ENCODE results near the gene KRTAP4-12.
"Not testable (repeated sequence)": the region's sequence is repeated elsewhere in the genome, so short reads cannot be mapped to it uniquely, and the experiment has no call there.

Gene KRTAP4-12

DNA sequence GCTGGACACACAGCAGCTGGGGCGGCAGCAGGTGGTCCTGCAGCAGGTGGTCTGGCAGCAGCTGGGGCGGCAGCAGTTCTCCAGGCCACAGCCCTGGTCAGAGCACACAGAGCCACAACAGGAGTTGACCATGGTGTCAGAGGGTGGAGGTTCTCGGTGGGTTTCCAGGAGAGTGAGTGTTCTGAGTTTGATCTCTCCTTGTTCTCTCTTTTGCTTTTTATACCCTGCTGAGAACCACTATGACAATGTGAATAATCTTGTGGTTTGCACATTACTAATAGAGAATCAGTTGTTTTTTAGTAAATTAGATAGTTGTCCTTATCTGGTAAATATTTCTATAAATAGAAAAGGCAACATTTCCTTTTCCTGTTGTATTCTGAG is at the start of gene KRTAP4-12:
Gene KRTAP4-12, minus strand, starts transcription at position 192 of the 381 bp plus-strand sequence. Its CDS starts 60 bp downstream, at position 132.
- DNase-seq, result not testable (repeated sequence)

DNA sequence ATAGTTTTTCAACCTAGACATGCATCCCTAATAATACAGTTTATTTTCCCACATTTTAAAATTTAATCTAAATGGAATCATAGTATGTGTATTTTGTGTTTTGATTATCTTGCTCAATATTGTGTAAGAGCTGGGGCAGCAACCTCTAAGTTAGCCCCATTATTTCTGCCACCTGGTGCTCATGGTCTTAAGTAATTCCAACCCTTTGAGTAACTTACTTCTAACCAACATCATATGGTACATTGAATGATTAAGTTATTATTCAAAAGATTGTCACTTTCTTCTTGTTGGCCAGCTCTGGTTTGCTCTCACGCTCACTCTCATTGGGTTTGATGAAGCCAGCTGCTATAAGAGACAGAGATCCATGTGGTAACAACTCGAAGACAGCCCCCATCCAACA is 47.9 kb upstream of the KRTAP4-12 start:
- DNase-seq, result no peak

DNA sequence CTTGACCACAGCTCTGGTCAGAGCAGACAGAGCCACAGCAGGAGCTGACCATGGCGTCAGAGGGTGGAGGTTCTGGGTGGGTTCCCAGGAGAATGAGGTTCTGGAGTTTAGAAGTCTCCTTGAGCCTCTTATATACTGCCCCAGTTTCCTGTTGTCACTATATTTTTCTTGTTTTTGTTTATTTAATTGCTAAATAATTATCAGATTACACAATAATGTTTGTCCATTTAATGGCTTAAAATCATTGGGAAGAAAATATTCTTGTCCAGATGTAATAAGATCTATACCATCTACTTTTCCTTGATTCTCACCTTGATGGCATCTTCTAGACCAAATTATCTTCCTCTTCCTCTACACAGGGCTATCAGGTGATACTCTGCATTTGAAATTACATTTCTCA is 44.1 kb upstream of the KRTAP4-12 start, which contains the start of gene KRTAP4-3:
Gene KRTAP4-3, minus strand, starts transcription at position 101 of the 400 bp plus-strand sequence. Its CDS starts 49 bp downstream, at position 52.
- no peak for DNase-seq

DNA sequence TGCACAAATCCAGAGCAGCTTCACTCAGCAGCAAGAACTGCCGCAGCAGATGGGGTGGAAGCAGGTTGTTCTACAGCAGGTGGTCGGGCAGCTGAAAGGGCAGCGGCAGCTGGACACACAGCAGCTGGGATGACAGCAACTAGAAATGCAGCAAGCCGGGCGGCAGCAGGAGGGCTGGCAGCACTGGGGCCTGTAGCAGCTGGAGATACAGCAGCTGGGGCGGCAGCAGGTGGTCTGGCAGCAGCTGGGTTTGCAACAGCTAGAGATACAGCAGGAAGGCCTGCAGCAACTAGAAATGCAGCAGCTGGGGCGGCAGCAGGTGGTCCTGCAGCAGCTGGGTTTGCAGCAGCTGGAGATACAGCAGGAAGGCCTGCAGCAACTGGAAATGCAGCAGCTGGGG is 43.6 kb upstream of the KRTAP4-12 start:
- DNase-seq, result no peak

DNA sequence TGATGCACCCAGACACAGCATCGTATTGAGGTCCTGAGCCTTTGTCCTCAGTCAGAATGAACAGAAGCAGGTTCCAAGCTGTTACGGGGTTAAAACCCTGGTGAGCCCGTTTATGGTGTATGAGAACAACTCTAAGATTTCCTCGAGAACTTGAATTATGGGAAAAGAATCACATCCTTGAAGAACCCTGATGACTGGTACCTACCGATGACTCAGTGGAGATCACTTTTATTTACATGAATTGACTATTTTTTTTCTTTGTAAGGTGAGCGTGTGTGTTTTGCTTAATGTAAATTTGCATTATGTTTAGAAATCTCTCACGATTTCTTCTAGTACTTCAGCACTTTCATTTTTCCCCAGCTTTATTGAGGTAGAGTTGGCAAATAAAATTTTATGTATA is 39.8 kb upstream of the KRTAP4-12 start:
- DNase-seq, result no peak

- DNase-seq, result no peak
Observed at GRCh38 chr17:41160648-41161047, 36.7 kb upstream of the KRTAP4-12 start, which contains the start of gene KRTAP4-4. Gene KRTAP4-4, minus strand, starts transcription at chr17:41160748. Its CDS starts 57 bp downstream, at chr17:41160691.

DNA sequence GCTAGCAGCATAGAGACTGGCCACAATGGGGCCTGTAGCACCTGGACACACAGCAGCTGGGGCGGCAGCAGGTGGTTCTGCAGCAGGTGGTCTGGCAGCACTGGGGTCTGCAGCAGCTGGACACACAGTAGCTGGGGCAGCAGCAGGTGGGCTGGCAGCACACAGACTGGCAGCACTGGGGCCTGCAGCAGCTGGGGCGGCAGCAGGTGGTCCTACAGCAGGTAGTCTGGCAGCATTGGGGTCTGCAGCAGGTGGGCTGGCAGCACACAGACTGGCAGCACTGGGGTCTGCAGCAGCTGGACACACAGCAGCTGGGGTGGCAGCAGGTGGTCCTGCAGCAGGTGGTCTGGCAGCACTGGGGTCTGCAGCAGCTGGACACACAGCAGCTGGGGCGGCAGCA is 36.2 kb upstream of the KRTAP4-12 start:
- not testable (repeated sequence) for DNase-seq

- peak; percentile 63 for DNase-seq
Observed at GRCh38 chr17:41153856-41154255, 29.9 kb upstream of the KRTAP4-12 start.

DNA sequence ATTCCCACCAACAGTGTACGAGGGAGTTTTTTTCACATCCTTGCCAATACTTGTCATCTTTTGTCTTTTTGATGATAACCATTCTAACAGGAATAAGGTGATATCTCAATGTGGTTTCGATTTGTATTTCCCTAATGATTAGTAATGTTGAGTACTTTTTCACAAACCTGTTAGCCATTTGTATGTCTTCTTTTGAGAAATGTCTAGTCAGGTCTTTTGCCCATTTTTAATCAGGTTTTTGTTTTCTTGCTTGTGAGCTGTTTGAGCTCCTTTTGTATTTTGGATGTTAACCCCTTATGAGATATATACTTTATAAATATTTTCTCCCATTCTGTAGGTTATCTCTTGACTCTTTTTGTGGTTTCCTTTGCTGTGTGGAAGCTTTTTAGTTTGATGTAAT is 27.5 kb upstream of the KRTAP4-12 start:
- no peak for DNase-seq

DNA sequence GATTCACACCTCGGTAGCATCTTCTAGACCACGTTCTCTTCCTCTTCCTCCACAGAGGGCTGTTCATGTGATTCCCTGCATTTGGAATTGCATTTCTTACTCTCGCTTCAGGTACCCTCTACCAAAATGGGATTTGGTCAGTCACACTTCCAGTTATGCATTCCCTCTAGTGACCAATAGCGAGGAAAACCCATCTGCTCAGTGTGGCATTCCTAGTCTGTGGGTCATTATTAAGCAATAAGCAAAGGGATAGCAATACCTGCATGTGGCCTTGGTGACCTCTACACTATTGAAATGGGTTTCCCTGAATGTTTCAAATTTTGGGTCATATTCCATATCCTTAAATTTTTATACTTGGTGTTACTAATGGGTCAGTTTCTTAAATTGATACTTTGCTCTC is 26.0 kb upstream of the KRTAP4-12 start:
- DNase-seq, result no peak

- DNase-seq, result no peak
Observed at GRCh38 chr17:41149652-41149985, 25.6 kb upstream of the KRTAP4-12 start, which contains the start of gene KRTAP4-5. Gene KRTAP4-5, minus strand, starts transcription at chr17:41149825. Its CDS starts 58 bp downstream, at chr17:41149767.

GRCh38 chr17:41148971-41149651 is 25.1 kb upstream of the KRTAP4-12 start:
- DNase-seq, result not testable (repeated sequence)

DNA sequence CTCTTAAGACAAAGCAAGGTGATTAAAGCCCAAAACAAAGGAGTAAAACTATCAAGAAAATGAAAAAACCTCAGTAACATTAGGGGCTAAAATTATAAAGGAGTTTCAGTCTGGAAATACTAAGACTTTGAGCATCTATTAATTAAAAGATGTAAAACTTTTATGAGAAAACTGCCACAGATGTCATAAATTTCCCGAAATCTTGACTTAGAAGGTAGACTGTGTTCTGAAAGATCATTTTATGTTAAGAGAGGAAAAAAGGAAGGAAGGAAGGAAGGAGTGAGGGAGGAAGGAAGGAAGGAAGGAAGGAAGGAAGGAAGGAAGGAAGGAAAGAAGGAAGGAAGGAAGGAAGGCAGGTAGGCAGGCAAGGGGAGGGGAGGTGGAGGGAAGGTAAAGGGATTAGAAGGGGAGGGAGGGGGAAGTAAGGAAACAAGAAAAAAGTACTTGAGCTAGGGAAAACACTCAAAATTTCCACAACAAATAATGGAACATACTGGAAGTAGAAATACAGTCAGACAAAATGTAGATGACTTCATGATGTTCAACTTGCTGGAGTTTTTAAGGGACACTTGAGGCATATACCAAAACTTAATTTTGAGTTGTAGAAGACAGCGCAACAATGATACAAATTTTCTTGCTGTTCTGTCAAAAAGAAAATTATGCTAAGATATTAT is 23.7 kb upstream of the KRTAP4-12 start:
- DNase-seq, result no peak

DNA sequence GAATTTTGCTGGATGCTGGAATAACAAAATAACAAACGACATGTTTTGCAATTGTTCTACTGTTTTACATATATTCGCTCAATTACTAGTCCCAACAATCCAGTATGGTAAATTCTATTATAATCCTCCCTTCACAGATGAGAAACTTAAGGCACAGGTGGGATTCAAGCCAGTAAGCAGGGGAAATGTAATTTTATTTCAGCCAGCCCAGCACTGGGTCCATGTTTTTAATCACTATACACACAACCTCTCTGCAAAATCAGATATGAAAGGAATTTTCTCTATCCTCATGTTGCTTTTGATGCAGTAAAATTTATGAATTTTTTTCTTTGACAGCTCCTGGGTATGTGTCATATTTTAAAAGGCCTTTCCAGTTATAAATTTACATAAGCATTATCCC is 21.3 kb upstream of the KRTAP4-12 start:
- DNase-seq, result no peak

GRCh38 chr17:41144846-41145245 is 20.9 kb upstream of the KRTAP4-12 start:
- DNase-seq, result no peak

DNA sequence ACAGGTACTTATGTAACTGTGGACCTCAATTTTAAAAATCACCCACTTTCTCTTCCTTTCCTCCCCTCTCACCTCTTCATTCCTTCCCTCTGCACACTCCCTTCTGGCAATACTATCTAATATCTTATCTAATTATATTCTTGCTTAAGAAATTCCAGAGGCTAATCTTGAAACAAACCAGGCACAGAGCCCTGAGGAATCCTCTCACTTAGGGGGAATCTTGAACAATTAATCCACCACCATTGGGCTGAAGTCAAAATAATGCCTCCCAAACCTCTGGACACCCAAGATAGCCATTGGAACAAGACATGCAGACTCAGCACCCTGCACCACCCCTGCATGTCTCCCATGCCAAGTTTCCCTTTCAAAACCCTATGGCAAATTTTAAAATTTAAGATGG is 17.4 kb upstream of the KRTAP4-12 start:
- no peak for DNase-seq

DNA sequence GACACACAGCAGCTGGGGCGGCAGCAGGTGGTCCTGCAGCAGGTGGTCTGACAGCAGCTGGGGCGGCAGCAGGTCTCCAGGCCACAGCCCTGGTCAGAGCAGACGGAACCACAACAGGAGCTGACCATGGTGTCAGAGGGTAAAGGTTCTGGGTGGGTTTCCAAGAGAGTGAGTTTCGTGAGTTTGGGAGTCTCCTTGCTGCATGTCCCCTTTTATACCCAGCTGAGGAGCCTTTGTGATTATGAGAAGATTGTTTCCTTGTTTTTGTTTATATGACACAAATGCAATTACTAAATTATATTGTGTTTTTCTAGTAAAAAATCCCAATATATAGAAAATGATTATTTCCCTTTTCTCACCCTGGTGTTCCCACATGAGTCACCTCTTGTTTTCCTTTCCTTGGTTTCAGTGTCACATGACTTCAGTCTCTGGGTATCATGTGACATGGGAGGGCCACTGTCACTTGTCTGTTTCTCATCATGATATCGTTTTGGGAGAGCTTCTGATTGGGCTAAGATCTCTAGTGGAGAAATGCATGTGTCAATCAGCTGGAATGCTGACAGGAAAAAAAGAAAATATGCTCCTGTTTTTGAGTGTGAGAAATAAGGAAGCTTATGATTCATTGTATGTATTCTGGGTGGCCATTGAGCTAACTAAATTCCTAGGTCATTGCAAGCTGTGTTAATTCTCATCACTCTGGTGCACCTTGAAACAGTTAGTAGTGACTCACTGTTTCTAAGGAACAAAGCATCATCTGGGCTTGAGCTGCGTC is 16.6 kb upstream of the KRTAP4-12 start, which contains the start of gene KRTAP4-6:
Gene KRTAP4-6, minus strand, starts transcription at position 185 of the 772 bp plus-strand sequence. Its CDS starts 57 bp downstream, at position 128.
- no peak for DNase-seq

GRCh38 chr17:41139865-41140264 is 15.9 kb upstream of the KRTAP4-12 start:
- DNase-seq, result not testable (repeated sequence)

DNA sequence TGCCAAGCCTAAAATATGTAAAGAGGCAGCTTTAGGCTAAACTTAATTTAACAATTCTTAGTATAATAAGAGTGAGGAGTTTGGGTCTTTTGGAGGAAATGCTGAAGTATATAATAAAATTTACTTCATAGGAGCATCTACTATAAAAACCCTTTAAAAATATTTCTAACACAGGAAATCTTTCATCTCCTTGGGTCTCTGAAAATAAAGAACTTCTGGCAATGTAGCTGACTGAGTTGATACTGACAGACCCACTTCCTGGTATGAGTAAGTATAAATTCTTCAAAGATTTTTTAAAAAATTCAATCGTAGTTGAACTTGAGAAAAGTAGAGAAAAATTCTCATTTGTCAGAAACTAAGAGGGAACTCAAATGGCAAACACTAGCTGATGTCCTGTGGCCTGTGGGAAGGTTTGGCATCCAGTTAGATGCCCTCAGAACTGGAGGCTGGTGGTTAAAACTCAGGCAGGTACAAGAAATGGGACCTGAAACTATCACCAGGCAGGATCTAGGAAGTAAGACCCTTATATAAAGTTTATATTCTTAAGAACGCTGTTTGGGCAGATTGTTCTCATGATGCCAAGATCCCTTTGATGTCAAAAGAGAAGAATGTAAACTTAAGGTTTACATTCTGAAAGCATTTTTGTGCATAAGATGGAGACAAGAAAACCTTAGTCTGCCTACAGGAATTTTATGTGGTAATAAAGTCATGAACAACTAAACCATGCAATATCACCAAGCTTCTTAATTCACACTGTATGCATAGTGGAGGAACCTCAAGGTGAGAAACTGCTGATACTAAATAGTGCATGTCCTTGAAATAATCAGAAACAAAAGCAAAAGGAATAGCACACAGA is 10.1 kb upstream of the KRTAP4-12 start:
- DNase-seq, result no peak

DNA sequence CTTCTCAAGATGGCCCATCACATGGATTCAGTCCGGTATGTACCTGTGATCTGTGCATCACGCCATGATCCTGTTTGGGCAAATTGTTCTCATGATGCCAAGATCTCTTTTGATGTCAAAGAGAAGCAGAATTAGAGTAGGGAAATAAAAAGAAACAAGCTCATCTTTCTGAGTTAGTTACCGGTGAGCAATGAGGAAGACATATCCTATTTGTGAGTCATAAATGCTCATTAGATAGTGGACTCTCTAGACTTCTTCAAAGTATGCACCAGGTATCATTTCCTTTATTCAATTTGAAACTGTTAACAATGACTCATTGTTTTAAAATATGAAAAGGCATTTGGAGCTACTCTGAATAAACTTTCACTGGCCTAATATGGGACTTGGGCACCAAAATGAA is 8.0 kb upstream of the KRTAP4-12 start:
- DNase-seq, result no peak

DNA sequence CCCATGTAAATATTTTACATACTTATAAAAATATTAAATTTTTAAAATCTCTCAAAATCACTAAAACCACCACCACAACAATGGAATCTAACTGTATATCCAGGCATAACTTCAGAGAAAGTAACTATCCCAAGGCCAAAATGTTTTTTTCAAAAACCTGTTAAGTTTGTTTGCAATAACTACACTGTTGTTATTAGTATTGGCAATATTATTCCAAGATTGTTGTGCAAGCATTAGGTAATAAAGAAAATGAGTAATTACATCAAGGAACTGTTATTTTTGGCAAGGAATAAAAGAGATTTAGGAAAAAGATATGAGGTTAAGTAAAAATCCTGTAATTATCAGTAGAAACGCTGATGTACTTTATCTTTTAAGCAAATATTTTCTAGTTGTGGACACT is 3.4 kb upstream of the KRTAP4-12 start:
- DNase-seq, result no peak

DNA sequence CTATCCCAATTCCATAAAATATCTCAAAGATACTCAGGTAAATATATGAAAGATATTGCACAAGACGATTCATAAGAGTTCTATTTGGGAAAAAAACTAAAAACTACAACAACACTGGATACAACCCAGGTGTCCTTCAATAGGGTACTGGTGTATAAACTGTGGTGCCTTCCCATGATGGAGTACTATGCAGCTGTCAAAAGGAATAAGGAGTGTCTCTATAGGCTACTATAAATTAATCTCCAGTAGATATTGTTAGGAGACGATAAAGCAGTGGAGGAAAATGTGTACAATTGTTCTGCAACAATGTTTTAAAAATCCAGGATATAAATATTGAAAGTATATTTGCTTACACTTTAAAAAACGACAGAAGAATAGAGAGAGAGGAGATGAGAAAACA is 2.4 kb upstream of the KRTAP4-12 start:
- no peak for DNase-seq
